Anterior cingulate cortex (tissue), 58 donors: ENCODE measurements around the gene CCSER2.
"Not testable (repeated sequence)": the region's sequence is repeated elsewhere in the genome, so short reads cannot be mapped to it uniquely, and the experiment has no call there.

ENCODE experiments used
- DNase-seq, 58 donors: peaks; one replicate each; lab custom pipeline; 2025; lab: John Stamatoyannopoulos, UW

CCSER2 gene

GRCh38 chr10:84375881-84376280 is 47.5 kb downstream of the CCSER2 start:
- no peak for DNase-seq

- no peak for DNase-seq
These were observed 59.8 kb downstream of the CCSER2 start for GRCh38 chr10:84388148-84388547.

GRCh38 chr10:84390364-84390763 is 62.0 kb downstream of the CCSER2 start:
- no peak for DNase-seq

GRCh38 chr10:84391326-84391725 is 62.9 kb downstream of the CCSER2 start:
- peak in 7 of 58 donors; percentile 4 to 41 (median 16) for DNase-seq

- no peak for DNase-seq
These were observed 63.8 kb downstream of the CCSER2 start for GRCh38 chr10:84392181-84392580.

GRCh38 chr10:84395581-84395980 is 67.2 kb downstream of the CCSER2 start:
- DNase-seq: no peak

- DNase-seq: no peak
These were observed 69.4 kb downstream of the CCSER2 start for GRCh38 chr10:84397735-84398144.

GRCh38 chr10:84398696-84399095 is 70.3 kb downstream of the CCSER2 start:
- no peak for DNase-seq

GRCh38 chr10:84401854-84402611 is 73.6 kb downstream of the CCSER2 start:
- no peak for DNase-seq

GRCh38 chr10:84404783-84405182 is 76.4 kb downstream of the CCSER2 start:
- DNase-seq: no peak

- DNase-seq: no peak
These were observed 77.3 kb downstream of the CCSER2 start for GRCh38 chr10:84405662-84406061.

GRCh38 chr10:84406561-84406960 is 78.2 kb downstream of the CCSER2 start:
- DNase-seq: no peak

GRCh38 chr10:84407388-84408049 is 79.1 kb downstream of the CCSER2 start:
- peak in 1 of 58 donors; percentile 46 for DNase-seq

GRCh38 chr10:84412482-84412881 is 84.1 kb downstream of the CCSER2 start:
- no peak for DNase-seq

GRCh38 chr10:84414110-84414509 is 85.7 kb downstream of the CCSER2 start:
- DNase-seq: not testable (repeated sequence)

GRCh38 chr10:84415539-84416244 is 87.3 kb downstream of the CCSER2 start:
- DNase-seq: peak in 1 of 58 donors; percentile 0

GRCh38 chr10:84416245-84416555 is 87.8 kb downstream of the CCSER2 start:
- DNase-seq: no peak

- DNase-seq: no peak
These were observed 95.3 kb downstream of the CCSER2 start for GRCh38 chr10:84423719-84424118.

- peak in 54 of 58 donors; percentile 4 to 88 (median 62) for DNase-seq
These were observed 96.4 kb downstream of the CCSER2 start for GRCh38 chr10:84424731-84425167.

- DNase-seq: no peak
These were observed 99.7 kb downstream of the CCSER2 start for GRCh38 chr10:84427903-84428650.

- DNase-seq: no peak
These were observed 100.3 kb downstream of the CCSER2 start for GRCh38 chr10:84428711-84429110.
